ENCODE data around the gene PLSCR3.
"Not testable (repeated sequence)": the region's sequence is repeated elsewhere in the genome, so short reads cannot be mapped to it uniquely, and the experiment has no call there.

Gene PLSCR3

DNA sequence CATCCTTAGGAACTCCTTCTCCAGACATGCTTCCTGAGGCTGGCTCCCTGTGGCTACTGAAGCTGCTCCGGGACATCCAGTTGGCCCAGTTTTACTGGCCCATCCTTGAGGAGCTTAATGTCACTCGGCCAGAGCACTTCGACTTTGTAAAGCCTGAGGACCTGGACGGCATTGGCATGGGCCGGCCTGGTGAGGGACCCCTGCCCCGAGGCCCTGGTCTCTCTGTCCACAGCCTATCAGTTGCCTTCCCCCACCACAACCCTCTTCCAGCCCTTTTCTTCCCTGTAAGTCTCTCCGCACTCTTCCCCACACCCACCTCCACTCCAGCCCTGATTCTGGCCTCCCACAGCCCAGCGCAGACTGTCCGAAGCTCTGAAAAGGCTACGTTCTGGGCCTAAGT is 11.4 kb downstream of the PLSCR3 start:
- H3K4me3 ChIP-seq (replicated peaks; ENCODE audit: low read depth, low read length), result no peak overlapping the region
- no peak for DNase-seq (ENCODE audit: low read depth)
- TF ChIP-seq, protein P1, sequence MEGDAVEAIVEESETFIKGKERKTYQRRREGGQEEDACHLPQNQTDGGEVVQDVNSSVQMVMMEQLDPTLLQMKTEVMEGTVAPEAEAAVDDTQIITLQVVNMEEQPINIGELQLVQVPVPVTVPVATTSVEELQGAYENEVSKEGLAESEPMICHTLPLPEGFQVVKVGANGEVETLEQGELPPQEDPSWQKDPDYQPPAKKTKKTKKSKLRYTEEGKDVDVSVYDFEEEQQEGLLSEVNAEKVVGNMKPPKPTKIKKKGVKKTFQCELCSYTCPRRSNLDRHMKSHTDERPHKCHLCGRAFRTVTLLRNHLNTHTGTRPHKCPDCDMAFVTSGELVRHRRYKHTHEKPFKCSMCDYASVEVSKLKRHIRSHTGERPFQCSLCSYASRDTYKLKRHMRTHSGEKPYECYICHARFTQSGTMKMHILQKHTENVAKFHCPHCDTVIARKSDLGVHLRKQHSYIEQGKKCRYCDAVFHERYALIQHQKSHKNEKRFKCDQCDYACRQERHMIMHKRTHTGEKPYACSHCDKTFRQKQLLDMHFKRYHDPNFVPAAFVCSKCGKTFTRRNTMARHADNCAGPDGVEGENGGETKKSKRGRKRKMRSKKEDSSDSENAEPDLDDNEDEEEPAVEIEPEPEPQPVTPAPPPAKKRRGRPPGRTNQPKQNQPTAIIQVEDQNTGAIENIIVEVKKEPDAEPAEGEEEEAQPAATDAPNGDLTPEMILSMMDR (IDR thresholded peaks at IDR 0.05; ENCODE audit: low read length, missing control alignments), result no peak

DNA sequence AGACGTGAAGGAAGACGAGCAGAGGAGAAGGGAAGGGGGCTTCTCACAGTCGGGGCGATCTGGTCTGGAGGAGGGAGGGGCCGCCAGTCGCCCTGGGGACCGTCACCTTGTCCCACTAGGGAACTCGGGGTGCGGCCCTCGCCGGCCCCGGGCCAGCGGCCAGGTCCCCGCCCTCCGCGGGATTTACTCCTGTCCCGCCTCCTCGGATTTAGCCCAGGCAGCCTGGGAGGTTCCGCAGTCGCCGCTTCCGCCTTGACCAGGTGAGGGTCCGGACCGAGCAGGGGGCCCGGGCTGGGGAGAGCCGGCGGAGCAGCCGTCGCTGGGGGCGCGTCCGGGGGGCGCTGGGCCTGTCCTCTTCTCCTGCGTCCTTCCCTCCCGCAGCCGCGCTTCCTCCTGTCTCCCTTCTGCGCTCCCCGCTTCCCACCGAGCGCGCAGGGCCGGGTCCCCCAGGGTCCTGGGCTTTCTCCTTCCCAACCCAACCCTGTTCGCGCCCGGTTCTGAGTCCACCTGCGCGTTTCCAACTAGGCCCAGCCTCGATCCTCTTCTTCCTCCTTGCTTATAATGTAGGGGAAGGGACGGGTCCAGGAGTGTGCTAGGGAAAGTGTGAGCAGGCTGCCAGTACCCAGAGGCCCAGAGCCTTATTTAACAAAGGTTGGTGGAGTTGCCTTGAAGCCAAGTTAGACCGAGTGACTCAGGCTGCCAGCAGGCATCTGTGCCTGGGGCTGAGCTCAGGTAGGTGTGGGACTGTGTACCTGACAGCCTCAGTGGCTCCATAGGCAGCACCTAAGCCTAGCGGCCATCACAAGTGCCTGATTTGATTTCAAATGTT is 13.3 kb downstream of the PLSCR3 start, which contains the start of gene TNK1:
TSS of gene TNK1 (plus strand) at position 235 of the 829 bp plus-strand sequence. CDS start 1,838 bp downstream, outside the sequence.
- TF ChIP-seq, protein P1 (IDR thresholded peaks at IDR 0.05; ENCODE audit: low read length, missing control alignments), result no peak
- DNase-seq (ENCODE audit: low read depth), result no peak
- peak within 1 kb of the TSS; percentile 35 for H3K4me3 ChIP-seq (replicated peaks; ENCODE audit: low read depth, low read length)

GRCh38 chr17:7380321-7380720 is 14.0 kb downstream of the PLSCR3 start:
- peak overlapping the region; percentile 35 for H3K4me3 ChIP-seq (replicated peaks; ENCODE audit: low read depth, low read length)
- TF ChIP-seq, protein P1 (IDR thresholded peaks at IDR 0.05; ENCODE audit: low read length, missing control alignments), result no peak
- peak; percentile 50 for DNase-seq (ENCODE audit: low read depth)

DNA sequence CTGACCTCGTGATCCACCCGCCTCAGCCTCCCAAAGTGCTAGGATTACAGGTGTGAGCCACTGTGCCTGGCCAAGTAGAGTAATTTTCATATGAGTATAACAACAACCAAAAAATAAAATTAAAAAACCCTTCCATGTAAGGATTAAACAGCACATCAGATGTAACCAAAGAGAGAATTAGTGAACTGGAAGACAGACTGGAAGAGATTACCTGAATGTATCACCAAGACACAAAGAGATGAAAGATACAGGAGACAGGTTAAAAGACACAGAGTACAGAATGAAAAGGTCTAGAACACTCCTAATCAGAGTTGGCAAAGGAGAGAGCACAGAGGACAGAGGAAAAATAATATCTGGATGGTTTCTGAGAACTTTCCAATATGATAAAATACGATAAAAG is 15.2 kb downstream of the PLSCR3 start:
- DNase-seq (ENCODE audit: low read depth), result no peak
- TF ChIP-seq, protein P1 (IDR thresholded peaks at IDR 0.05; ENCODE audit: low read length, missing control alignments), result no peak
- H3K4me3 ChIP-seq (replicated peaks; ENCODE audit: low read depth, low read length), result no peak overlapping the region

- H3K4me3 ChIP-seq (replicated peaks; ENCODE audit: low read depth, low read length), result no peak overlapping the region
- no peak for DNase-seq (ENCODE audit: low read depth)
- TF ChIP-seq, protein P1 (IDR thresholded peaks at IDR 0.05; ENCODE audit: low read length, missing control alignments), result no peak
These were observed 20.0 kb downstream of the PLSCR3 start for GRCh38 chr17:7374353-7374752.

DNA sequence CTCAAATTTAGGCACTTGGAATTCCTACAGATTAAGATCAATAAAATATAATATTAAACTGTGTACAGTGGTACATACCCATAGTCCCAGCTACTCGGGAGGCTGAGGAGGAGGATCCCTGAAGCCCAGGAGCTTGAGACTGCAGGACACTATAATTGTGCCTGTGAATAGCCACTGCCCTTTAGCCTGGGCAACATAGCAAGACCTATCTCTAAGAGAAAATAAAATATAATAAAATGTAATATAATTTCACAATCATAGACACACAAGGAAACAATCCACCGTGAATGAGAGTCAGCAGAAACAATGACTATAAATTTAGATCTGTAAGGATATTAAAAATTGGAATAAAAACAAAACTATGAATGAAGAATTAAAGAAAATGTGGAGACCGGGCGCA is 23.5 kb downstream of the PLSCR3 start:
- TF ChIP-seq, protein P1 (IDR thresholded peaks at IDR 0.05; ENCODE audit: low read length, missing control alignments), result no peak
- no peak overlapping the region for H3K4me3 ChIP-seq (replicated peaks; ENCODE audit: low read depth, low read length)
- DNase-seq (ENCODE audit: low read depth), result no peak

DNA sequence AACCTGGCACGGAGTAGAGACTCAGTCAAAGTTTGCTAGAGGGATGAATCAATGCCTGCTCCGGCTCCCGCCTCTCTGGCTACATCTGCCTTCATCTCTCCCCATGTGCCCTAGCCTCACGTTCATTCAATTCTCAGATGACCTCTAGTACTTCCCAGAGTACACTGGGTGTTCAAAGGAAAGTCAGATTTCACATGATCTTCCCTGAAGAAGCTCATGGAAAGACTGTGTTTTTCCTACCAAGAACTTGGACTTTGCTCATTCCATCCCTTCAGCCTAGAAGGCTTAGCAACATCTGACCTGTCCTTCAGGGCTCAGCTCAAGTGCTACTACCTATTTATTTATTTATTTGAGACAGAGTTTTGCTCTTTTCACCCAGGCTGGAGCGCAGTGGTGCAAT is 24.5 kb downstream of the PLSCR3 start:
- DNase-seq (ENCODE audit: low read depth), result no peak
- no peak overlapping the region for H3K4me3 ChIP-seq (replicated peaks; ENCODE audit: low read depth, low read length)
- TF ChIP-seq, protein P1 (IDR thresholded peaks at IDR 0.05; ENCODE audit: low read length, missing control alignments), result no peak

GRCh38 chr17:7368599-7368994 is 25.7 kb downstream of the PLSCR3 start:
- not testable (repeated sequence) for H3K4me3 ChIP-seq (replicated peaks; ENCODE audit: low read depth, low read length); DNase-seq (ENCODE audit: low read depth)
